ENCODE measurements around the gene DBT.

- no peak for TF ChIP-seq CTCF (conservative IDR thresholded peaks at IDR 0.05)
- TF ChIP-seq EZH2 (IDR thresholded peaks at IDR 0.05; ENCODE audit: low read depth): no peak
Observed at GRCh38 chr1:100267284-100267683, 17.6 kb upstream of the DBT start.

All from PC-9 (cell line).